ENCODE measurements around the gene UBAC2. TPM values are rescaled to one million over a fixed set of nuclear protein-coding genes. Genes with fewer than 3 reads are reported as not detected.

UBAC2 gene
- total RNA-seq, 2 experiments from 2014 or later, result 56.0 to 59.0 TPM

GRCh38 chr13:99173606-99174005 lies 27.0 kb upstream of the UBAC2 start:
- Mint-ChIP-seq H3K4me1 (peaks cover 20% of the 10 kb centered on the region), H3K36me3 (no peaks in the 10 kb centered on the region), H3K27me3 (peaks cover 2% of the 10 kb centered on the region), H3K27ac (no peak overlapping the region), H3K4me3 (no peak overlapping the region), H3K9me3 (peaks cover 2% of the 10 kb centered on the region)
- no peak for DNase-seq

DNA sequence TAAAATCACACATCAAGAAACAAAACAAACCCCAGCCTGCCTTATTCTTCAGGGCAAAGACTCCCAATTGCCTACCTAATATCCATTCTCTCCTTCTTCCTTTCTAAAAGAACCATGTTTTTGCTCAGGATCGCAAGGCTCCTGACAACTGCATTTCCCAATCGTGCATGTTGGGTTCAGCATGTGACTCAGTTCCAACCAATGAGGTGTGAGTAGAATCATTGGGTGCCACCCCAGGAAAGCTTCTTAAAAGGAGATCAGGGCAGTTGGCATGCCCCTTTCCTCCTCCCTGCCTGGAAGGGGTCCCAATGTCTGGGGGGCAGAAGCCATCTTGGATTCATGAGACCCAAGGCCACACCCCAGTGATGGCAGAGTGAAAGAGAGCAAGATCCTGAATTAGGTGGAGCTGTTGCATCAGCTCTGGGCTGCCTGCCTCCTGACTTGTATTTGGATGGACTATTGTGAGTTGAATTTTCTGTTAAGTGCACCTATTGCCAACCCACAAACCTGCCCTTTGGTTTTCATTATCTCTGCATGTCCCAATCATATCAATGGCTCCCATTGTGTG lies 26.0 kb upstream of the UBAC2 start:
- Mint-ChIP-seq H3K27me3 (peaks cover 2% of the 10 kb centered on the region), H3K27ac (no peak overlapping the region), H3K9me3 (peaks cover 2% of the 10 kb centered on the region), H3K4me1 (peaks cover 30% of the 10 kb centered on the region), H3K36me3 (no peaks in the 10 kb centered on the region), H3K4me3 (no peak overlapping the region)
- no peak for DNase-seq

GRCh38 chr13:99176309-99177276 lies 24.1 kb upstream of the UBAC2 start:
- Mint-ChIP-seq H3K4me3 (peak overlapping the region; percentile 68), H3K36me3 (peaks cover 3% of the 10 kb centered on the region), H3K4me1 (peaks cover 37% of the 10 kb centered on the region), H3K27me3 (peaks cover 2% of the 10 kb centered on the region), H3K27ac (peak overlapping the region; percentile 82), H3K9me3 (peaks cover 9% of the 10 kb centered on the region)
- DNase-seq, result peak; percentile 76

- no peak overlapping the region for H3K4me3 Mint-ChIP-seq
- no peak for DNase-seq
- peaks cover 2% of the 10 kb centered on the region for H3K27me3 Mint-ChIP-seq
- peaks cover 37% of the 10 kb centered on the region for H3K4me1 Mint-ChIP-seq
- no peak overlapping the region for H3K27ac Mint-ChIP-seq
- peaks cover 13% of the 10 kb centered on the region for H3K9me3 Mint-ChIP-seq
- H3K36me3 Mint-ChIP-seq, result peaks cover 4% of the 10 kb centered on the region
Measured at GRCh38 chr13:99178636-99179035, 22.0 kb upstream of the UBAC2 start.

GRCh38 chr13:99179460-99179859 lies 21.2 kb upstream of the UBAC2 start:
- Mint-ChIP-seq H3K4me1 (peaks cover 37% of the 10 kb centered on the region), H3K36me3 (peaks cover 4% of the 10 kb centered on the region), H3K9me3 (peaks cover 15% of the 10 kb centered on the region), H3K27ac (no peak overlapping the region), H3K4me3 (no peak overlapping the region), H3K27me3 (peaks cover 2% of the 10 kb centered on the region)
- DNase-seq, result no peak

GRCh38 chr13:99182439-99182838 lies 18.2 kb upstream of the UBAC2 start:
- H3K4me3 Mint-ChIP-seq, result no peak overlapping the region
- H3K27ac Mint-ChIP-seq, result no peak overlapping the region
- DNase-seq, result no peak
- no peaks in the 10 kb centered on the region for H3K27me3 Mint-ChIP-seq
- H3K36me3 Mint-ChIP-seq, result peaks cover 4% of the 10 kb centered on the region
- H3K4me1 Mint-ChIP-seq, result peaks cover 29% of the 10 kb centered on the region
- peaks cover 15% of the 10 kb centered on the region for H3K9me3 Mint-ChIP-seq

- Mint-ChIP-seq H3K4me1 (peaks cover under 1% of the 10 kb centered on the region), H3K27me3 (no peaks in the 10 kb centered on the region), H3K9me3 (peaks cover 11% of the 10 kb centered on the region), H3K36me3 (peaks cover 4% of the 10 kb centered on the region), H3K4me3 (no peak overlapping the region), H3K27ac (no peak overlapping the region)
- no peak for DNase-seq
Measured at GRCh38 chr13:99185606-99186005, 15.0 kb upstream of the UBAC2 start.

DNA sequence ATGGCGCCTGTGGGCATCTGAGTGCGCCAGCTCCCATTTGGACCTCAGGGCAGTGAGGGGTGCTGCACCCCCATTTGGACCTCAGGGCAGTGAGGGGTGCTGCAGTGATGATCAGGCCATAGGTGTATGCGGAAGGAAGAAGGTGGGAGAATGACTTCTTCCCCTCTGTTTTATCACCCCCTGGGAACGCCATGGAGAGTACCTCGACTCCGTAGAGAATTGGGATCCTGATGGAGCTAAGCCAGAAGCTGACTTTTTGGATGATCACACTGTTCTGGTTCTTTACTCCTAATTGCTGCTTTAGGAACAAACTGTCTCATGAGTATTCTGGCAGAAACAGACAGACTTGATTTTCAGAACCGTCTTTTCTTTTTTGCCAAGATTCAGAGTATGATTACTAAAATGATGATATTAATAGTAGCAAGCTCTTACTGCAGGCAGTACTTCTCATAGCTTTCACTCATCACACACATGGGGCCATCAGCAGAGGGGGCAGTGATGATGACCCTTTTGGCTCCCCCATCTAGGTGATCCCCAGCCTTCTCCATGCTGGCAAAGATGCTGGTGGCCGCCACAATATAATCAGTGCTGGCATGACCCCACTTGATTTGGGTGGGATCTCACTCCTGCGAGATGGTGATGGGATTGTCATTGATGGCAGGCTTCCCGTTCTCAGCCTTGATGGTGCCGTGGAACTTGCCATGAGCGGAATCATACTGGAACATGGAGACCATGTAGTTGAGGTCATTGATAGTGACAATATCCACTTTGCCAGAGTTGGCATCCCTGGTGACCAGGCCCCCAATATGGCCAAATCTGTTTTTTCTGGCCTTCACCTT lies 10.3 kb upstream of the UBAC2 start:
- Mint-ChIP-seq H3K4me1 (peaks cover 7% of the 10 kb centered on the region), H3K27ac (no peak overlapping the region), H3K27me3 (no peaks in the 10 kb centered on the region), H3K36me3 (no peaks in the 10 kb centered on the region), H3K9me3 (no peaks in the 10 kb centered on the region), H3K4me3 (no peak overlapping the region)
- DNase-seq, result no peak

DNA sequence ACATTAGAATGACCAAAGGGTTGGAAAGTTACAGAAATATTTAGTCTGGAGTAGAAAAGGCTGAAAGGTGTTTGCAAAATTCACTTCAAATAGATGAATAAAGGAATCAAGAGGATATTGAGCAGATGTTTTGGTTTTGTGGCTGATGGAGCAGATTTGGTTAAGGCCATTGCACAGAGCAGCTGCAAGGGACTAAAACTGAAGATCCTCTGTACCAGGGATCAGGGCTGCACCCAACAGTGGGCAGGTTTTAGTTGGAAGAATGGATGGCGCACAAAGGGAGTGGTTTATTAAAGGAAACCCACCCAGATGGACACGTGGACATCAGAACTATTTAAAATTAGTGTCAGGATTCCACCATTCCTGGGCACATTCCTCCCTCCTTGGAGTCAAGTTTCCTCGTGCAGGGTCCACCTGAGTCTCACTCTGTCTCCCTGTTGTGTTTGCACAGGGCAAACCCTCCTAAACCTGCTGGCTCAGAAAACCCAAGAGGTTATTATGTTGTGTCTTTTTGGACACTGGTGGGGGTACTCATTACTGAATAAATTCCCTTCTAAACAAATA lies 9.2 kb upstream of the UBAC2 start:
- peaks cover 10% of the 10 kb centered on the region for H3K4me1 Mint-ChIP-seq
- no peaks in the 10 kb centered on the region for H3K27me3 Mint-ChIP-seq
- no peak overlapping the region for H3K27ac Mint-ChIP-seq
- no peaks in the 10 kb centered on the region for H3K36me3 Mint-ChIP-seq
- no peak for DNase-seq
- H3K4me3 Mint-ChIP-seq, result no peak overlapping the region
- H3K9me3 Mint-ChIP-seq, result no peaks in the 10 kb centered on the region

- no peaks in the 10 kb centered on the region for H3K9me3 Mint-ChIP-seq
- H3K27me3 Mint-ChIP-seq, result no peaks in the 10 kb centered on the region
- peaks cover 14% of the 10 kb centered on the region for H3K4me1 Mint-ChIP-seq
- no peak overlapping the region for H3K27ac Mint-ChIP-seq
- H3K4me3 Mint-ChIP-seq, result no peak overlapping the region
- no peak for DNase-seq
- no peaks in the 10 kb centered on the region for H3K36me3 Mint-ChIP-seq
Measured at GRCh38 chr13:99191900-99192399, 8.7 kb upstream of the UBAC2 start.

- Mint-ChIP-seq H3K9me3 (no peaks in the 10 kb centered on the region), H3K4me1 (peaks cover 19% of the 10 kb centered on the region), H3K4me3 (no peak overlapping the region), H3K27me3 (no peaks in the 10 kb centered on the region), H3K27ac (no peak overlapping the region), H3K36me3 (no peaks in the 10 kb centered on the region)
- no peak for DNase-seq
Measured at GRCh38 chr13:99192480-99192879, 8.2 kb upstream of the UBAC2 start.

DNA sequence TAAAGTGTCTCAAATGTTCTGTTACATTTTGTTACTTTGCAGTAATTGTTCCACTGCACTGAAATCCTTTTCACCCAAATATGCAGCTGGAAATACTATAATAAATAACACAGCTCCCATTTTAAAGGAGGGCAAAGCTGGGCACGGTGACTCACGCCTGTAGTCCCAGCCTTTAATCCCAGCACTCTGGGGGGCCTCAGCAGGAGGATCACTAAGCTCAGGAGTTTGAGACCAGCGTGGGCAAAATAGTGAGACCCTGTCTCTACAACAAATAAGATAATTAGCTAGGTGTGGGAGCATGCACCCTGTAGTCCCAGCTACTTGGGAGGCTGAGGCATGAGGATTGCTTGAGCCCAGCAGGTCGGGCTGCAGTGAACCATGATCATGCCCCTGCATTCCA lies 7.5 kb upstream of the UBAC2 start:
- Mint-ChIP-seq H3K9me3 (no peaks in the 10 kb centered on the region), H3K4me3 (no peak overlapping the region), H3K36me3 (no peaks in the 10 kb centered on the region), H3K27ac (no peak overlapping the region), H3K4me1 (peaks cover 22% of the 10 kb centered on the region), H3K27me3 (no peaks in the 10 kb centered on the region)
- DNase-seq, result no peak

- Mint-ChIP-seq H3K27me3 (no peaks in the 10 kb centered on the region), H3K27ac (no peak overlapping the region), H3K9me3 (no peaks in the 10 kb centered on the region), H3K4me1 (peaks cover 37% of the 10 kb centered on the region), H3K36me3 (peaks cover 17% of the 10 kb centered on the region), H3K4me3 (no peak overlapping the region)
- DNase-seq, result no peak
Measured at GRCh38 chr13:99196466-99197116, 4.1 kb upstream of the UBAC2 start.

- Mint-ChIP-seq H3K27ac (no peak overlapping the region), H3K4me3 (no peak overlapping the region), H3K4me1 (peaks cover 33% of the 10 kb centered on the region)
Measured at GRCh38 chr13:99197117-99197651, 3.5 kb upstream of the UBAC2 start.

More at GRCh38 chr13:99197117-99197651, 3.5 kb upstream of the UBAC2 start:
- H3K36me3 Mint-ChIP-seq, result peaks cover 22% of the 10 kb centered on the region
- no peak for DNase-seq
- no peaks in the 10 kb centered on the region for H3K27me3 Mint-ChIP-seq
- H3K9me3 Mint-ChIP-seq, result no peaks in the 10 kb centered on the region

Data from activated naive CD8-positive, alpha-beta T cell treated with anti-CD3 and anti-CD28 coated beads for 36 hours (primary cell).